HepG2 (cell line): ENCODE data around the gene ATP6V0A1. TPM values are rescaled to one million over a fixed set of nuclear protein-coding genes. Genes with fewer than 3 reads are reported as not detected.

Experiments used
- ATAC-seq: fragments of 200-7000 bp; cut with Tn5 transposase; 3 replicates; pipeline ENCODE4 v1.9.1; 2020; ENCODE audit warnings: mild to moderate bottlenecking, moderate library complexity
- BruUV-seq: library from RNA; stranded (reverse); fragments of 400-500 nt; replicated peaks from 2 replicates; lab custom pipeline; 2021; lab: Mats Ljungman, UMichigan
- CTCF ChIA-PET: fragments of 300-600 bp; formaldehyde crosslinking; extraction: SDS; loops from one replicate; lab custom pipeline; 2021; ENCODE audit warnings: low total read pairs, inconsistent platforms, low intra/inter-chr PET ratio; lab: Yijun Ruan, JAX
- POLR2A ChIA-PET: fragments of 350-600 bp; sonication (Branson Sonifier 250); formaldehyde crosslinking; loops from one replicate; lab custom pipeline; 2020; ENCODE audit warnings: antibody characterized with exemption, inconsistent platforms; lab: Yijun Ruan, JAX
- DNase-seq: peaks from one replicate; pipeline ENCODE4 v3.0.0-alpha.2; 2015; ENCODE audit warnings: low spot score
- FAIRE-seq: peaks from 3 replicates; lab custom pipeline; 2011; peaks lifted over from hg19 to GRCh38; lab: Jason Lieb, UNC
- H2AFZ ChIP-seq: one replicate; pipeline ENCODE4 v1.6.1; 2011; ENCODE audit warnings: low read length, inconsistent platforms
- H3K27ac ChIP-seq: fragments of 300-600 bp; 3 replicates; pipeline ENCODE4 v1.8.0; 2011; ENCODE audit warnings: mixed run types, mild to moderate bottlenecking, mixed read lengths, low read length, inconsistent platforms; ENCODE audit not compliant: insufficient read depth; ENCODE audit errors: extremely low read length
- H3K27me3 ChIP-seq, 2 experiments: fragments of 200-600 bp in 1 of 2; 2 replicates in 1 of 2; 3 replicates in 1 of 2; pipeline versions ENCODE4 v1.6.0 to v1.8.0; 2011; ENCODE audit warnings: low read length in 2 of 2, mild to moderate bottlenecking in 2 of 2, moderate library complexity in 2 of 2, inconsistent platforms in 1 of 2; ENCODE audit not compliant: insufficient read depth in 2 of 2, control insufficient read depth in 1 of 2
- H3K36me3 ChIP-seq, 2 experiments: fragments of 200-600 bp in 1 of 2; replicated peaks in 1 of 2; 2 replicates in 1 of 2; 3 replicates in 1 of 2; pipeline versions ENCODE4 v1.5.1 to v1.8.0; 2011; ENCODE audit warnings: low read length in 2 of 2, inconsistent platforms in 1 of 2; ENCODE audit not compliant: insufficient read depth in 2 of 2, control insufficient read depth in 1 of 2
- H3K4me1 ChIP-seq: 2 replicates; pipeline ENCODE4 v1.5.1; 2012; ENCODE audit warnings: low read length, inconsistent platforms; ENCODE audit not compliant: insufficient read depth
- H3K4me2 ChIP-seq: 2 replicates; pipeline ENCODE4 v1.6.0; 2011; ENCODE audit warnings: low read depth, low read length, inconsistent platforms
- H3K4me3 ChIP-seq, 3 experiments: fragments of 200-600 bp in 1 of 3; sonication (generic), shearing (Covaris generic) in 1 of 3; replicated peaks in 1 of 3; 2 replicates each; pipeline ENCODE4 v1.5.1; 2011 to 2016; ENCODE audit warnings: low read length in 3 of 3, inconsistent platforms in 2 of 3, low read depth in 2 of 3, mild to moderate bottlenecking in 2 of 3, control low read depth in 1 of 3, mixed read lengths in 1 of 3; ENCODE audit not compliant: insufficient read depth in 1 of 3
- H3K79me2 ChIP-seq: one replicate; pipeline ENCODE4 v1.6.1; 2011; ENCODE audit warnings: low read length, inconsistent platforms; ENCODE audit not compliant: insufficient read depth
- H3K9ac ChIP-seq: 2 replicates; pipeline ENCODE4 v1.6.0; 2011; ENCODE audit warnings: mild to moderate bottlenecking, low read depth, low read length, inconsistent platforms; ENCODE audit not compliant: insufficient read depth
- H3K9me3 ChIP-seq: 2 replicates; pipeline ENCODE4 v1.5.1; 2012; ENCODE audit warnings: mild to moderate bottlenecking, low read length
- H4K20me1 ChIP-seq: 2 replicates; pipeline ENCODE4 v1.6.0; 2011; ENCODE audit warnings: inconsistent platforms, mild to moderate bottlenecking, low read length, moderate library complexity; ENCODE audit not compliant: insufficient read depth
- AGO2 ChIP-seq: fragments of 200-400 bp; formaldehyde crosslinking; optimal IDR thresholded peaks from 2 replicates; pipeline ENCODE3; 2017; ENCODE audit warnings: mild to moderate bottlenecking, low read depth, low read length, moderate library complexity
- ARHGAP35 ChIP-seq: sonication (generic); formaldehyde crosslinking; IDR thresholded peaks from 2 replicates; pipeline ENCODE4 v1.9.0; 2022; ENCODE audit warnings: mild to moderate bottlenecking, inconsistent platforms, moderate library complexity, missing genetic modification reagents, borderline replicate concordance
- EEA1 ChIP-seq: sonication (generic); formaldehyde crosslinking; IDR thresholded peaks from 2 replicates; pipeline ENCODE4 v1.5.1; 2020; ENCODE audit warnings: mild to moderate bottlenecking, missing genetic modification reagents, borderline replicate concordance
- NCOR1 ChIP-seq: fragments of 200-600 bp; sonication (generic); IDR thresholded peaks from 2 replicates; pipeline ENCODE4 v1.7.0; 2017; ENCODE audit warnings: antibody characterized with exemption, low read length, borderline replicate concordance
- NRL ChIP-seq: sonication (generic); formaldehyde crosslinking; IDR thresholded peaks from 2 replicates; pipeline ENCODE4 v1.5.0; 2020; ENCODE audit warnings: missing genetic modification reagents, mild to moderate bottlenecking, moderate library complexity, borderline replicate concordance
- RXRA ChIP-seq: sonication (generic); formaldehyde crosslinking; IDR thresholded peaks from 2 replicates; pipeline ENCODE4 v1.5.1; 2020; ENCODE audit warnings: missing genetic modification reagents
- TRIM24 ChIP-seq: sonication (generic); formaldehyde crosslinking; IDR thresholded peaks from 2 replicates; pipeline ENCODE4 v1.8.0; 2022; ENCODE audit warnings: mild to moderate bottlenecking, missing genetic modification reagents
- XRCC5 ChIP-seq: fragments of 200-400 bp; formaldehyde crosslinking; optimal IDR thresholded peaks from 2 replicates; pipeline ENCODE3; 2017; ENCODE audit warnings: mild to moderate bottlenecking, low read length
- YEATS4 ChIP-seq: sonication (generic); formaldehyde crosslinking; IDR thresholded peaks from 2 replicates; pipeline ENCODE4 v1.4.0; 2020; ENCODE audit warnings: missing genetic modification reagents, borderline replicate concordance
- ZNF619 ChIP-seq: sonication (generic); formaldehyde crosslinking; IDR thresholded peaks from 2 replicates; pipeline ENCODE4 v1.4.0; 2020; ENCODE audit warnings: mild to moderate bottlenecking, missing genetic modification reagents
- WGBS: methylation state at CpG from one replicate; pipeline ENCODE4 v1.1.6; 2017; ENCODE audit warnings: low lambda C conversion rate; 5-methylcytosine and 5-hydroxymethylcytosine counted together
- in situ Hi-C: cut with HindIII; loops from 2 replicates; pipeline ENCODE4 v1.10.0; 2017; ENCODE audit warnings: low pct_unique_long_range_greater_than_20kb; ENCODE audit not compliant: extremely low pct_ligation_motif_present
- intact Hi-C: fragments of 100-400 bp; cut with micrococcal nuclease; formaldehyde crosslinking; loops from one replicate; pipeline ENCODE4 v1.10.0; 2022; ENCODE audit not compliant: unreplicated experiment
- polyA plus RNA-seq, 8 experiments: library from polyadenylated mRNA; depleted of rRNA in 3 of 8; stranded (reverse) in 7 of 8; unstranded in 1 of 8; fragments of >200 nt; fragmentation: Illumina TruSeq in 4 of 8; extraction: Trizol in 4 of 8; gene quantifications; 2 replicates each; pipeline versions ENCODE4 v1.2.1 to v1.2.3, GENCODE V29; 2011 to 2016; ENCODE audit warnings: low read depth in 4 of 8, missing spikeins in 1 of 8, mixed read lengths in 1 of 8; ENCODE audit not compliant: insufficient read depth in 1 of 8
- total RNA-seq, 5 experiments: library from RNA; depleted of rRNA; stranded (reverse); fragments of >200 nt; fragmentation: Illumina TruSeq; extraction: Trizol; gene quantifications; 2 replicates each; pipeline ENCODE4 v1.2.3, GENCODE V29; 2016; ENCODE audit warnings: low read depth in 1 of 5
- TF ChIP-seq, protein P1 (sequence below): sonication (generic); formaldehyde crosslinking; IDR thresholded peaks from 2 replicates; pipeline ENCODE4 v1.4.0; 2020; ENCODE audit warnings: mild to moderate bottlenecking, low read depth, missing genetic modification reagents

Gene ATP6V0A1
- total and polyA plus RNA-seq, 2 of the 13 experiments (the other 11 are each of a cell fraction or from before 2014, with no cell fraction given): 27.9 to 54.1 TPM

DNA sequence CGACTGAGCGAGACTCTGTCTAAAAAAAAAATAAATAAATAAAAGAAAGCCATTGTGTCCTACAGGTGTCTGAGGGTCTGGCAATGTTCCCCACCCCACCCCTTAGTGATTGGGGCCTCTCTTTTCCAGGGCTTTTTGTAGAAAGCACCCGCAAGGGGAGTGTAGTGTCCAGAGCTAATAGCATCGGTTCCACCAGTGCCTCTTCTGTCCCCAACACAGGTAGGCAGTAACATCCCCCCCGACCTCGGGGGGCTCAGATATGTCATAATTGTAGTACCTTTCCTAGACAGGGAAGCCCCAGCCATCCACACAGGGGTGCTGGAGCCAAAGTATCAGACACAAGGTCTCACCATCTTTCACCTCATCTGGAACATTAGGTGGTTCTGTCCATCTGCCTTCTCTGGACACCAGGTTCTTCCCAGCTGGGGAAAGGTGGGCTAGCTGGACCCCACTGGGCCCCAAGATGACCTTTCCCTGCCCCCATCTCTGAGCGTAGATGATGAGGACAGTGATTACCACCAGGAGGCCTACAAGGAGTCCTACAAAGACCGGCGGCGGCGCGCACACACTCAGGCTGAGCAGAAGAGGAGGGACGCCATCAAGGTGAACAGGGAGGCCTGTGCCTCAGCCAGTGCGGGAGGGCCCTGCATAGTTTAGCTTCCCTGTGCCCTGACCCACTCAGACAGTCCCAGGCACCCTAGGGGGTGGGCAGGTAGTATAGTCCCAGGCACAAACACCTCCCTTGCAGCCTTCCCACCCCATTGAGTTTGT lies 109.8 kb downstream of the ATP6V0A1 start:
- in situ Hi-C loops: no loop called here
- Histone ChIP-seq H3K4me1 (peaks cover 60% of the 10 kb centered on the region), H3K79me2 (peaks cover 26% of the 10 kb centered on the region), H3K27ac (peak overlapping the region; percentile 29), H3K27me3 (no peaks in the 10 kb centered on the region; a peak in 1 of 5 replicates), H3K9ac (peak overlapping the region; percentile 36; the same call in 1 of the 2 replicates), H2AFZ (no peak overlapping the region), H3K9me3 (no peaks in the 10 kb centered on the region)
- POLR2A ChIA-PET: interaction anchor here (4.5 to 8.5 kb wide), 4 partner anchors 8 to 41 kb away, joined by 35 to 128 read pairs (median 70); partner anchors contain the start of genes HSD17B1, NAGLU, PSMC3IP and RETREG3
- CTCF ChIA-PET: no interaction called here
- BruUV-seq: no TSS peak
- TF ChIP-seq YEATS4 (CRISPR knock-in tag) (no peak), NRL (CRISPR knock-in tag) (peak; percentile 32; the same call in 1 of the 2 replicates), XRCC5 (peak; percentile 20), RXRA (CRISPR knock-in tag) (peak; percentile 43; the same call in 1 of the 2 replicates), TRIM24 (CRISPR knock-in tag) (peak; percentile 30; the same call in 1 of the 2 replicates), AGO2 (peak; percentile 66), ARHGAP35 (no peak), NCOR1 (no peak), ZNF619 (CRISPR knock-in tag) (no peak), EEA1 (CRISPR knock-in tag) (0 out of 2 replicates have a peak, but pooled peaks have one; percentile 58)
- TF ChIP-seq, protein P1, sequence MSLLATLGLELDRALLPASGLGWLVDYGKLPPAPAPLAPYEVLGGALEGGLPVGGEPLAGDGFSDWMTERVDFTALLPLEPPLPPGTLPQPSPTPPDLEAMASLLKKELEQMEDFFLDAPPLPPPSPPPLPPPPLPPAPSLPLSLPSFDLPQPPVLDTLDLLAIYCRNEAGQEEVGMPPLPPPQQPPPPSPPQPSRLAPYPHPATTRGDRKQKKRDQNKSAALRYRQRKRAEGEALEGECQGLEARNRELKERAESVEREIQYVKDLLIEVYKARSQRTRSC: no peak
- TF ChIP-seq, all 625 proteins: peak for 6
- intact Hi-C loops: no loop called here
- WGBS: 99% methylated on average over 13 of the region's 14 CpGs
- peak overlapping the region; percentile 32 for H3K4me2 ChIP-seq
- no peak overlapping the region; a peak in 1 of 6 replicates for H3K4me3 ChIP-seq
- FAIRE-seq (no peak), ATAC-seq (no peak), DNase-seq (no peak)
- H4K20me1 ChIP-seq: no peaks in the 10 kb centered on the region
- peaks cover 45 to 71% of the 10 kb centered on the region in 2 experiments for H3K36me3 ChIP-seq
